ENCODE data around the gene TIMP1.

TIMP1 gene

DNA sequence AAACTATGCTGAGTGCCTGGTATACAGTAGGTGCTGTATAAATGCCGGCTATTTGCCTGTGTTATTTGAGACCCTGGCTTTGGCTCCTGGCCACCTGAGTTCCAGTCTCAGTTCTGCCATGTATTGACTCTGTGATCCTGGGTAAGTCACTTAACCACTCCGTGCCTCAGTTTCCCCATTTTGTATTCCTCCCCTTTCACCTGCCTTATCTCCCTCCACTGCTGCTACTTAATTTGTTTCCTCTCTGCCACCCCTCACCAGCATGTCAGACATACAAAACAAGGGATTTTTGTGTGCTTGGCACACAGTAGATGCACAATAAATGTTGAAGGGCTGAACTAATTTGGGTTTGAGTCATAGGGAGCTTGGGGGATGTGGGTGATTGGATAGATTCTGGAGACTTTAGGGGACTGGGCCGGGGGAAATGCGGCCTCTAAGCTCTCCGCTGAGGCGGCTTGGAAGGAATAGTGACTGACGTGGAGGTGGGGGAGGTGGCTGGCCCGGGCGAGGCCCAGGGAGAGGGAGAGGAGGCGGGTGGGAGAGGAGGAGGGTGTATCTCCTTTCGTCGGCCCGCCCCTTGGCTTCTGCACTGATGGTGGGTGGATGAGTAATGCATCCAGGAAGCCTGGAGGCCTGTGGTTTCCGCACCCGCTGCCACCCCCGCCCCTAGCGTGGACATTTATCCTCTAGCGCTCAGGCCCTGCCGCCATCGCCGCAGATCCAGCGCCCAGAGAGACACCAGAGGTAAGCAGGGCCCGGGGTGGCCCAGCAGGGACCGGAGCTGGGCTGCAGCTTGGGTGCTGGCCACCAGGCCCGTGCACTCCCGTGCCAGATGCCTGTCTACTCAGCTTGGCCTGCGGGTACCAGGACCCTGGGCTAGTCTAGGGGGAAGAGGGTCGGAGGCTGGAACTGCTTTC lies at the start of gene TIMP1:
TIMP1 (plus strand) TSS at position 706 of the 917 bp plus-strand sequence. CDS start 980 bp downstream, outside the sequence.
- peak; percentile 61 for DNase-seq

GRCh38 chrX:47539860-47540259 lies 42.4 kb upstream of the TIMP1 start:
- no peak for DNase-seq

- DNase-seq, result peak; percentile 79
These were observed 41.3 kb upstream of the TIMP1 start for GRCh38 chrX:47540754-47541538.

DNA sequence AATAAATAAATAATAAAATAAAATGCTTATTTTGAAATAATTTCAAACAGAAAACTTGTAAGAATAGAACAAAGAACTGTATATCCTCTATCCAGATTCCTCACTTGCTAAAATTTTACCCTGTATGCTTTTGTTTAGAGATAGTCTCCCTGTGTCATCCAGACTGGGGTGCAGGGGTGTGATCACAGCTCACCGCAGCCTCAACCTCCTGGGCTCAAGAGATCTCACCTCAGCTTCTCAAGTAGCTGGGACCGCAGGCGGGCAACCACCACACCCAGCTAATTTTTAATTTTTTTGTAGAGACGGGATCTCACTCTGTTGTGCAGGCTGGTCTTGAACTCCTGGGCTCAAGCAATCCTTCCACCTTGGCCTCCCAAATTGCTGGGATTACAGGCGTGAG lies 38.7 kb upstream of the TIMP1 start:
- DNase-seq, result no peak

- no peak for DNase-seq
These were observed 26.1 kb upstream of the TIMP1 start for GRCh38 chrX:47556045-47556623.

DNA sequence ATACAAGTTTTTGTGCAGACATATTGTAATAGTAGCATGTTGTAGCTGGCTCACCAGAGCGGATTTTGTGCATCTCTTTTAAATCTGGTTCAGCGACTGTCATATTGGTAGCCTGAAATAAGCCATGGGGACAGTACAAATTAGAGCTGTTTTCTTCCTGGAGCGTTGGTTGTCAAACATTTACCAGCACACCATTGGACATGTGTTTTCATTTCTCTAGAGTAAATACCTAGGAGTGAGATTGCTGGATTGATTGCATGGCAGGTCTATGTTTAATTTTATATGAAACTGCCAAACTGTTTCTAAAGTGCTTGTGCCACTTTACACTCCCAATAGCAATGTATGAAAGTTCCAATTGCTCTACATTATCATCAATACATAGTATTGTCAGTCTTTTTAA lies 23.8 kb upstream of the TIMP1 start:
- DNase-seq, result no peak

- DNase-seq, result no peak
These were observed 21.9 kb upstream of the TIMP1 start for GRCh38 chrX:47560179-47560933.

GRCh38 chrX:47560934-47561658 lies 21.1 kb upstream of the TIMP1 start, which contains the start of gene ARAF:
ARAF (plus strand) TSS chrX:47561205; CDS start chrX:47562968, 1,763 bp downstream.
- DNase-seq, result peak; percentile 91

DNA sequence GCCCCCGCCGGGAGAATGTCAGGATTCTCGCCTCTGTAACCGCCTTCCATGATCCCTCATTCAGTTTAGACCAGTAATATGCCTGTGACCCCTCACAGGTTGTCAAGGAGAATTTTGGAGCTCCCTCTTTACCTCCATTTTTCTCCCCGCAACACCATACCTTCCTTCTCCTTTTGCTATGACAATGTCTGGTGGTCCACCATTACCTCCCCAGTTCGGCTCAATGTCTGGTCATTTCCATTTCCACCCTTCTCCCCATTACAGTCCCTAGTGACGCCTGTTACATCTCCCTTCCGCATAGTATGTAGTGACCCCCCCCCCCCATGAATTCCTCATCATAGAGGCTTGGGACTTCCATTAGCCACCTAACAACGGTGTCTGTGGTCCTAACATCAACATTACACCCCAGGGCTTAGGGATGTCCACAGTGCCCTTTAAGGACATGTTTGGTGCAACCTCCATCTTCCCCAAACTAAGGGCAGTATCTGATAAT lies 20.5 kb upstream of the TIMP1 start:
- no peak for DNase-seq

- DNase-seq, result no peak
These were observed 19.5 kb upstream of the TIMP1 start for GRCh38 chrX:47562615-47563243.

DNA sequence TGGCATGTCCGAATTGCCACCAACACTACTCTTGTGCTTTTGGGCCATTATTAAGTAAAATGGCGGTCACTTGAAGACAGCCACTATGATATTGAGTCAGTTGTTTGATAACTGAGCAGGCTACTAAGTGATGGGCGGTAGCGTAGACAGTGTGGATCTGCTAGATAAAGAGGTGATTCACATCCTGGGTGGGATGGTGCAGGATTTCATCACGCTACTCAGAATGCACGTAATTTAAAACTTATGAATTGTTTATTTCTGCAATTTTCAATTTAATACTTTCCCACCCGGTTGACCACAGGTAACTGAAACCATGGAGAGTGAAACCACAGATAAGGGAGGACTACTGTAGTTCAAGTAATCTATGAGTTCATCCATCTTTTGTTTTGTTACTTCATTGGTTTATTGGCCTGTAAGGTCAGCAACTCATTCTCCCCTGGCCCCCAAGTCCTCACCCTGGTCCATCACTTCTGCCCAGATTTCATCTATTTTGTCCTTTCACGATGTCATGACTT lies 18.4 kb upstream of the TIMP1 start:
- DNase-seq, result no peak

DNA sequence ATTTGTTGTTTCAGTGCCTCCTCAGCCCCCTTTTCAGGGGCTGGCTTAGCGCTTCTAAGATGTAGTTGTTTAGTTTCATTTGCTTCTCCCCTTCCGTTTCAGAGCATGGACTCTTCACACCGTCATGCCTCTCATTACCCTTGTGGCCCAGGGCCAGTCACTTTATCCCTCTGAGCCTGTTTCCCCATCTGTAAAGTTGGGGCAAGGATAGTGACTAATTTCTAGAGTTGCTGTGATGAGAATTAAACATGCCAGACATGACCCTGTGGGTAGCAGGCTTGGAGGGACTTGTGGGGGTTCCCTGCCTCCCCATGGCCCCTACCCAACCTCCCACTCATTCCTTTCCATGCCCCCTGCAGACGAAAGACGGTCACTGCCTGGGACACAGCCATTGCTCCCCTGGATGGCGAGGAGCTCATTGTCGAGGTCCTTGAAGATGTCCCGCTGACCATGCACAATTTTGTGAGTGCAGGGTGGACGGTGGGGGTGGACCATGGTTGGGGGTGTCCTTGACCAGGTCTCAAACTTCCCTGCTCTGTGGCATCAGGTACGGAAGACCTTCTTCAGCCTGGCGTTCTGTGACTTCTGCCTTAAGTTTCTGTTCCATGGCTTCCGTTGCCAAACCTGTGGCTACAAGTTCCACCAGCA lies 17.7 kb upstream of the TIMP1 start:
- DNase-seq, result no peak

- no peak for DNase-seq
These were observed 15.4 kb upstream of the TIMP1 start for GRCh38 chrX:47566841-47567240.

- no peak for DNase-seq
These were observed 13.5 kb upstream of the TIMP1 start for GRCh38 chrX:47568656-47569295.

GRCh38 chrX:47570794-47571193 lies 11.4 kb upstream of the TIMP1 start:
- no peak for DNase-seq

DNA sequence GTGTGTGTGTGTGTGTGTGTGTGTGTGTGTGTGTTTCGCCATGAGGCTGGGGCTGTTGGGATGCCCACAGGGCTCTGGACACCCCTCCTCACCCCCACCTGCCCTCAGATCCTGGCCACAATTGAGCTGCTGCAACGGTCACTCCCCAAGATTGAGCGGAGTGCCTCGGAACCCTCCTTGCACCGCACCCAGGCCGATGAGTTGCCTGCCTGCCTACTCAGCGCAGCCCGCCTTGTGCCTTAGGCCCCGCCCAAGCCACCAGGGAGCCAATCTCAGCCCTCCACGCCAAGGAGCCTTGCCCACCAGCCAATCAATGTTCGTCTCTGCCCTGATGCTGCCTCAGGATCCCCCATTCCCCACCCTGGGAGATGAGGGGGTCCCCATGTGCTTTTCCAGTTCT lies 11.0 kb upstream of the TIMP1 start:
- no peak for DNase-seq

- DNase-seq, result no peak
These were observed 10.3 kb upstream of the TIMP1 start for GRCh38 chrX:47571896-47572295.

DNA sequence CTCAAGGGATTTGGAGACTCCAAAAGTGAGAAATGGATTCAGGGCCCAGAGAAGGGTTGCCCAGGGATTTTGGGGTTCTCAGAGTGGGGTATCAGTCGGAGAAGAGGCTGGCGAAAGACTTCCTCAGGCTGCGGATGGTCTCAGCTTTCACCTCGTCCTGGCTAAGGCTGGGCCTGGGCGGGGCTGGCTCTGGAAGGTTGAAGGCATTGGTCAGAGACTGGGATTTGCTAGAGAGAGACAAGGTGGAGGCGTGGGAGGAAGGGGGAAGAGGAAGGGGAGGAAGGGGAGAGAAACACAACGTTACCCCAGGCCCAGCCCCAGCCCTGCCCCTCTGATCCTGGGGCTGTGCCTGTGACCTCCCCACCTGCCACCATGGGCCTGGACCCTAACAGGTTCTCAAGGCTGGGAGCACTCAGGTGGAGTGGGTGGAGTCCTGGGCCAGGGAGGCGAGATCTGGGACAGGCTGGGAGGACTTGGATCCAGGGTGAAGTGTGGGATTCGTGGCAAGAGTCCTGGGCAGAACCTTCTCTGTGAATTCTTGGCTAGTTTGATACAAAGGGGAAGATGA lies 9.4 kb upstream of the TIMP1 start:
- no peak for DNase-seq

GRCh38 chrX:47573341-47574075 lies 8.7 kb upstream of the TIMP1 start:
- DNase-seq, result no peak

Measured in DMS 273 treated with DMSO at 0.1 percent for 48 hours (cell line).